Heart left ventricle (tissue), 16 donors: ENCODE data around the gene PTPRN2. TPM values are rescaled to one million over a fixed set of nuclear protein-coding genes. Genes with fewer than 3 reads are reported as not detected.

Experiments
- ATAC-seq, 4 donors: fragments of 200-7000 bp; cut with Tn5 transposase; one replicate each; pipeline ENCODE4 v1.9.1; 2020 to 2022; ENCODE audit warnings: moderate library complexity in 4 of 4, mild to moderate bottlenecking in 3 of 4, moderate number of reproducible peaks in 1 of 4
- DNase-seq, 5 donors: peaks; one replicate each; pipeline ENCODE4 v3.0.0-alpha.2; 2020
- H3K27ac ChIP-seq, 12 donors: fragments of 200-600 bp; sonication (generic) in 4 of 12; one replicate each; pipeline versions ENCODE4 v1.5.0 to v1.8.0; 2016 to 2022; ENCODE audit warnings: mild to moderate bottlenecking in 2 of 12
- H3K27me3 ChIP-seq, 9 donors: fragments of 200-600 bp; sonication (generic) in 2 of 9; one replicate each; pipeline versions ENCODE4 v1.5.1 to v1.8.0; 2016 to 2022; ENCODE audit warnings: mild to moderate bottlenecking in 3 of 9
- H3K36me3 ChIP-seq, 9 donors: fragments of 200-600 bp; sonication (generic) in 2 of 9; one replicate each; pipeline versions ENCODE4 v1.5.0 to v1.8.0; 2018 to 2022; ENCODE audit warnings: mild to moderate bottlenecking in 2 of 9
- H3K4me1 ChIP-seq, 12 donors: fragments of 200-600 bp; sonication (generic) in 4 of 12; one replicate each; pipeline versions ENCODE4 v1.5.0 to v1.8.0; 2016 to 2022; ENCODE audit warnings: mild to moderate bottlenecking in 3 of 12
- H3K4me3 ChIP-seq, 12 donors: fragments of 200-600 bp; sonication (generic) in 4 of 12; one replicate each; pipeline versions ENCODE4 v1.5.0 to v1.8.0; 2017 to 2022; ENCODE audit warnings: mild to moderate bottlenecking in 9 of 12, moderate library complexity in 4 of 12
- H3K9me3 ChIP-seq, 12 donors: fragments of 200-600 bp; sonication (generic) in 4 of 12; one replicate each; pipeline versions ENCODE4 v1.5.0 to v1.8.0; 2016 to 2022; ENCODE audit warnings: mild to moderate bottlenecking in 1 of 12
- CTCF ChIP-seq, 12 donors: fragments of 200-600 bp; sonication (generic) in 4 of 12; IDR thresholded peaks; one replicate each; pipeline versions ENCODE4 v1.5.0 to v1.8.0; 2018 to 2022; ENCODE audit warnings: antibody characterized with exemption in 12 of 12, mild to moderate bottlenecking in 5 of 12
- POLR2A ChIP-seq, 2 donors: fragments of 450-650 bp; IDR thresholded peaks; one replicate each; pipeline ENCODE4 v1.6.1; 2017; ENCODE audit warnings: antibody characterized with exemption in 2 of 2, mild to moderate bottlenecking in 2 of 2, moderate library complexity in 2 of 2
- WGBS, 4 donors: extraction: QIAGEN DNeasy Blood & Tissue Kit in 2 of 4; methylation state at CpG; one replicate each; pipeline versions ENCODE4 v1.1.5 to v1.1.7; 2013 to 2018; 5-methylcytosine and 5-hydroxymethylcytosine counted together
- intact Hi-C, 10 donors: fragments of 100-400 bp; cut with DNase I; formaldehyde crosslinking; loops; one replicate each; pipeline versions ENCODE4 v1.11.1 to v1.14.2; 2022
- polyA plus RNA-seq, 2 donors: library from polyadenylated mRNA; stranded (reverse); fragments of 200-250 nt; gene quantifications; one replicate each; pipeline ENCODE4 v1.2.3, GENCODE V29; 2013
- total RNA-seq, 9 donors: library from RNA; depleted of rRNA in 2 of 9; stranded (reverse); fragments of >200 nt in 2 of 9; fragmentation: NEBNext Ultra II Directional in 3 of 9; extraction: Animal tissue kit (Norgen Biotek cat#: 25700) in 3 of 9; gene quantifications; one replicate each; pipeline versions ENCODE4 v1.1.0 to v1.2.4, GENCODE V29; 2016 to 2023
- donor health status: ischemic (EF 13 %, LVEDD 7.1; RV severe dilation, severe dysfunction).
- donor health status: healthy with polysubstance abuse.
- donor health status: DM: no; HTN: yes; CAD: no.
- donor health status: DM: no; HTN: no; CAD: no.
- donor health status: ischemic (EF 25% LVEDD 6.9; RV normal size, moderate dysfunction).
- donor health status: ischemic (EF 25% LVEDD 5.7; RV mildly dilated, moderate dysfunction).
- donor health status: healthy.
- donor health status: DM: yes; HTN: yes; CAD: no.
- donor health status: ischemic (EF 35%, LVEDD 5.7; RV mildly dilated, moderate dysfunction).
- donor health status: nonischemic (EF 11% LVEDD 7.7; RV severe dilation, severe dysfunction).
- donor health status: DM: yes; HTN: yes; CAD: no.
- donor health status: PGD.
- donor health status: ischemic (EF 29% LVEDD 5.4; RV normal size, mild dysfunction).
- donor health status: nonischemic (EF 23%, LVEDD 6.1; RV moderate dilation, normal function).

The PTPRN2 gene
- total and polyA plus RNA-seq, 11 donors, result 0.61 to 2.3 (median 1.3) TPM

DNA sequence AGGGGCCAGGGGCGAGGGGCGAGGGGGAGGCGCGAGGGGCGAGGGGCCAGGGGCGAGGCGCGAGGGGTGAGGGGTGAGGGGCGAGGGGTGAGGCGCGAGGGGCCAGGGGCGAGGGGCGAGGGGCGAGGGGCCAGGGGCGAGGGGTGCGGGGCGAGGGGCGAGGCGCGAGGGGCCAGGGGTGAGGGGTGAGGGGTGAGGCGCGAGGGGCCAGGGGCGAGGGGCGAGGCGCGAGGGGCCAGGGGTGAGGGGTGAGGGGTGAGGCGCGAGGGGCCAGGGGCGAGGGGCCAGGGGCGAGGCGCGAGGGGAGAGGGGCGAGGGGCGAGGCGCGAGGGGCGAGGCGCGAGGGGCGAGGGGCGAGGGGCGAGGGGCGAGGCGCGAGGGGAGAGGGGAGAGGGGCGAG lies 192.3 kb downstream of the PTPRN2 start:
- 82 to 97% (median 91%) methylated on average over 14 to 45 of the region's 46 CpGs for WGBS, 4 donors
- TF ChIP-seq CTCF (IDR thresholded peaks at IDR 0.05) (no peak), POLR2A (IDR thresholded peaks at IDR 0.05) (no peak)
- no peaks in the 10 kb centered on the region for H3K4me1 ChIP-seq
- peaks cover 0 to 23% (median 0%) of the 10 kb centered on the region in 9 donors for H3K27me3 ChIP-seq
- H3K27ac ChIP-seq, result no peak overlapping the region
- H3K36me3 ChIP-seq, result no peaks in the 10 kb centered on the region
- ATAC-seq (no peak), DNase-seq (no peak)
- H3K4me3 ChIP-seq, result no peak overlapping the region
- peaks cover 0 to 13% (median 0%) of the 10 kb centered on the region in 12 donors for H3K9me3 ChIP-seq
- intact Hi-C loops, result no loop called here

- intact Hi-C loops, result no loop called here
- ATAC-seq, result peak in 1 of 4 donors; percentile 42
- TF ChIP-seq CTCF (IDR thresholded peaks at IDR 0.05) (peak; percentile 46 to 71 (median 59)), POLR2A (IDR thresholded peaks at IDR 0.05) (no peak)
- Histone ChIP-seq H3K4me1 (no peaks in the 10 kb centered on the region), H3K4me3 (no peak overlapping the region), H3K36me3 (no peaks in the 10 kb centered on the region), H3K27me3 (peaks cover 0 to 23% (median 0%) of the 10 kb centered on the region in 9 donors), H3K27ac (no peak overlapping the region), H3K9me3 (peaks cover 0 to 13% (median 0%) of the 10 kb centered on the region in 12 donors)
- WGBS, 4 donors, result 7 to 81% (median 24%) methylated on average over 3 to 25 of the region's 25 CpGs
- DNase-seq, result no peak
These were observed 192.7 kb downstream of the PTPRN2 start for GRCh38 chr7:158394936-158395335.

- DNase-seq (no peak), ATAC-seq (no peak)
- no peak for TF ChIP-seq POLR2A (IDR thresholded peaks at IDR 0.05)
- TF ChIP-seq CTCF (IDR thresholded peaks at IDR 0.05), result no peak
- peaks cover 0 to 23% (median 0%) of the 10 kb centered on the region in 9 donors for H3K27me3 ChIP-seq
- no peak overlapping the region for H3K4me3 ChIP-seq
- intact Hi-C loops, result no loop called here
- no peaks in the 10 kb centered on the region for H3K36me3 ChIP-seq
- peaks cover 0 to 10% (median 0%) of the 10 kb centered on the region in 12 donors for H3K9me3 ChIP-seq
- H3K4me1 ChIP-seq, result no peaks in the 10 kb centered on the region
- no peak overlapping the region for H3K27ac ChIP-seq
- WGBS, 4 donors, result 80 to 86% (median 82%) methylated on average over 13 to 16 of the region's 16 CpGs
These were observed 193.5 kb downstream of the PTPRN2 start for GRCh38 chr7:158393926-158394625.

GRCh38 chr7:158392251-158392650 lies 195.4 kb downstream of the PTPRN2 start:
- Histone ChIP-seq H3K27ac (no peak overlapping the region), H3K4me3 (no peak overlapping the region), H3K4me1 (no peaks in the 10 kb centered on the region), H3K9me3 (no peaks in the 10 kb centered on the region), H3K36me3 (no peaks in the 10 kb centered on the region), H3K27me3 (peaks cover 0 to 25% (median 0%) of the 10 kb centered on the region in 9 donors)
- 77 to 86% (median 82%) methylated on average over 9 to 11 of the region's 11 CpGs for WGBS, 4 donors
- DNase-seq (no peak), ATAC-seq (no peak)
- TF ChIP-seq POLR2A (IDR thresholded peaks at IDR 0.05), result no peak
- TF ChIP-seq CTCF (IDR thresholded peaks at IDR 0.05), result no peak
- intact Hi-C loops, result no loop called here
